GM10266 (cell line): ENCODE measurements around the gene RIPK1.

ENCODE experiments used
- DNase-seq: peaks from one replicate; pipeline ENCODE4 v3.0.0; 2012; ENCODE audit errors: extremely low spot score
- TF ChIP-seq, protein P1 (sequence below): IDR thresholded peaks from 2 replicates; pipeline ENCODE4 v1.5.1; 2012; ENCODE audit warnings: mild to moderate bottlenecking, low read depth; ENCODE audit not compliant: control insufficient read depth, insufficient read depth; ENCODE audit errors: missing control alignments

The RIPK1 gene

DNA sequence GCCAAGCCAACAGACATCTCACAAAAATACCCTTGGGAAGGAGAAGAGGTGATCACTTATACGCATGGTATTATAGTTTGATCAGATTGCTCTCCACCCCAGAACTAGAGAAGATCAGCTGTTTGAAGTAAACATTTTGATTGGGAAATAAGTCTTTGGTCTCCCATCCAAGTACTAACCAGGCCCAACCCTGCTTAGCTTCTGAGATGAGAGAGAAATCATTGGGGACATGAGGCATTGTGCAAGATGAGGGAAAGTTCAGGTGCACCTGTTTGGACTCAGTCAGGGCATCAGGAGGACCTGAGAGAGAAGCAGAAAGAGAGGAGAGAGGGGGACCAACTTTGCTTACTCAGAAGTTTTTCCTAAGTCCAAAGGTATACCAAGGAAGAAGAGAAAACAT, 11.4 kb downstream of the RIPK1 start:
- DNase-seq: no peak
- TF ChIP-seq, protein P1, sequence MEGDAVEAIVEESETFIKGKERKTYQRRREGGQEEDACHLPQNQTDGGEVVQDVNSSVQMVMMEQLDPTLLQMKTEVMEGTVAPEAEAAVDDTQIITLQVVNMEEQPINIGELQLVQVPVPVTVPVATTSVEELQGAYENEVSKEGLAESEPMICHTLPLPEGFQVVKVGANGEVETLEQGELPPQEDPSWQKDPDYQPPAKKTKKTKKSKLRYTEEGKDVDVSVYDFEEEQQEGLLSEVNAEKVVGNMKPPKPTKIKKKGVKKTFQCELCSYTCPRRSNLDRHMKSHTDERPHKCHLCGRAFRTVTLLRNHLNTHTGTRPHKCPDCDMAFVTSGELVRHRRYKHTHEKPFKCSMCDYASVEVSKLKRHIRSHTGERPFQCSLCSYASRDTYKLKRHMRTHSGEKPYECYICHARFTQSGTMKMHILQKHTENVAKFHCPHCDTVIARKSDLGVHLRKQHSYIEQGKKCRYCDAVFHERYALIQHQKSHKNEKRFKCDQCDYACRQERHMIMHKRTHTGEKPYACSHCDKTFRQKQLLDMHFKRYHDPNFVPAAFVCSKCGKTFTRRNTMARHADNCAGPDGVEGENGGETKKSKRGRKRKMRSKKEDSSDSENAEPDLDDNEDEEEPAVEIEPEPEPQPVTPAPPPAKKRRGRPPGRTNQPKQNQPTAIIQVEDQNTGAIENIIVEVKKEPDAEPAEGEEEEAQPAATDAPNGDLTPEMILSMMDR: no peak

DNA sequence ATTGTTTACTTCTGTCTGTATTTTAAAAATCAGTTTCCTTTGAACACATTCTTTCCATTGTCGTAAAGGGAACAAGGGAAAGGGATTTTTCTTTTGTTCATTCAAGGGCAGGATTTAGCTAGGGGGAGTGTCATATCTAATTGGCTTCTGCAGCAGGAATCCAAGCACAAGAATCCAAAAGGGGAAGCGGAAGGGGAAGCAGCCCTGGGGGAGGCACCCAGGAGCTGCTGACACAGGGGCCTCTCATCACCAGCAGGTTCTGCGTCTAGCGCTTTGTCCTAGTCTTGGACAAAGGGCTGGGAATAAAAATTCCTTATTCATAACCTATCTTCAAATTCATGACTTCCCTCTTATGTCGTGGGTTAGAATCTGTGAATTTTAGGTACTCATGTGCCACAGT, 13.7 kb downstream of the RIPK1 start:
- DNase-seq: no peak
- TF ChIP-seq, protein P1: no peak

DNA sequence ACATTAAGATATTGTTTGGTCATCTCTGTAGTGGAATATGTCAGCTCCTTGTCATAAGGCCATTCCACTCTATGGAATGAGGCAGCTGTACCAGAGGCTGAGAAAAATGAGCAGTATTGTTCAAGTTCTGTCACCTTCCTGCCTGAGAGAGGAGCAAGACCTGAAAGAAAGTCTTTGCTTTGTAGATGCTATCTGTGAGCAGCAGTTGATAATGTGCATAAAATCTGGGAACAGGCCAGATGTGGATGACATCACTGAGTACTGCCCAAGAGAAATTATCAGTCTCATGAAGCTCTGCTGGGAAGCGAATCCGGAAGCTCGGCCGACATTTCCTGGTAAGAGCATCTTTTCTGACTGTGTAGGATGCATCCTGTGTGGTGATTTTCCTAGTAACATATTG, 16.8 kb downstream of the RIPK1 start:
- DNase-seq: no peak
- TF ChIP-seq, protein P1: no peak

DNA sequence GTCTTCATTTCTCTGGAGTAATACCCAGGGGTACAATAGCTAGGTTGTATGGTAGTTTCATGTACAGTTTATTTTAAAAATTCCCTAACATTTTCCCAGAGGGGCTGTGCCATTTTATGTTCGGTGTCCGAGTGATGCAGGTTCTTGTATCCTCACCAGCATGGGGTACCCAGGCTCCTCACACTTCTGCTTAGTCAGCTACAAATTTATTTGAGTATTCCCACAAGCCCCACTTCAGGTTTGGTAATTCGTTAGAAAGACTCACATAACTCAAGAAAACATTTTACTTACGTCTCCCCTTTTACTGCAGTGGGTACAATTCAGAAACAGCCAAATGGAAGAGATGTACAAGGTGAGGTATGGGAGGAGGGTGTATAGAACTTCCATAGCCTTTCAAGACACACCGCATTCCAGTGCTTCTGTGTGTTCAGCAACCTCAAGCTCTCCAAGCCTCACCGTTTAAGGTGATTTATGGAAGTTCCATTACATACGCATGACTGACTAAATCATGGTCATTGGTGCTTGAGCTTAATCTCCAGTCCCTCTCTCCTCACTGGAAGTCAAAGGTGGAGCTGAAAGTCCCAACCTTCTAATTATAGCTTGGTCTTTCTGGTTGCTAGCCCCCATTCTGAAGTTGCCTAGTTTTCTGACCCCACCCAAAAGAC, 18.1 kb downstream of the RIPK1 start:
- no peak for DNase-seq
- TF ChIP-seq, protein P1: no peak

DNA sequence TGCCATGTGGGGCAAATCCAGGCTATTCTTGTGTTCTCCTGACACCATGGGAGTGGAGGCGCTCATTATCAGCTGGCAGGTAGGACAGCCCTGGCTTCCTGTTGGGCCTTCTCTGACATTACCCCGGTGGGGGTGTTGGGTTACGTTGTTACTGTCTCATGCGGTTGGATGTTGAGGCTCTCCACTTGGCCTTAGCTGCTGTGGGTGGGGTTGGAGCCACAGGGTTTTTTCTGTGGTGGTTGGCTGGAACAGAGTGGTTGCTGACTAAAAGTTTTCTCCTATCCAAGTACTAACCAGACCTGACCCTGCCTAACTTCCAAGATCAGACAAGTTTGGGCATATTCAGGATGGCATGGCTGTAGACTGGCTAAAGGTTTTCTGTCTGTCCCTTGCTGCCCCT, 20.2 kb downstream of the RIPK1 start:
- no peak for DNase-seq
- TF ChIP-seq, protein P1: no peak

DNA sequence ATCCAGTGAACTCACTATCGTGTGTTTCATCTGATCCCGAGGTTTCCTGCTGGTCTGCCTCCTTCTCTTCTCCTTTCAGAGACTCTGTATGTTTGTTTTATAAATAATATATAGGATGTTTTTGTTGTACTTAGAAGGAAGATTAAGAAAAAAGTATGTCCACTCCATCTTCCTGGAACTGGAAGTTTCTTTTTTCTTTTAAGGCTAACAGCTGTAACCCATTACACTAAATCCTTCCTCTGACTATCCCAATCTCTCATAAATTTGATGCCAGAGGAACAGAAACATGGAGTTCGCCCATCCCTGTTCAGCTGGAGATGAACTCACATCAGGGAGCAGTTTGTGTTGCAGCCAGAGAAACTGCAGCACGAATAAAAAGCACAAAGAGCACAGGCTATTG, 20.7 kb downstream of the RIPK1 start:
- TF ChIP-seq, protein P1: no peak
- no peak for DNase-seq

DNA sequence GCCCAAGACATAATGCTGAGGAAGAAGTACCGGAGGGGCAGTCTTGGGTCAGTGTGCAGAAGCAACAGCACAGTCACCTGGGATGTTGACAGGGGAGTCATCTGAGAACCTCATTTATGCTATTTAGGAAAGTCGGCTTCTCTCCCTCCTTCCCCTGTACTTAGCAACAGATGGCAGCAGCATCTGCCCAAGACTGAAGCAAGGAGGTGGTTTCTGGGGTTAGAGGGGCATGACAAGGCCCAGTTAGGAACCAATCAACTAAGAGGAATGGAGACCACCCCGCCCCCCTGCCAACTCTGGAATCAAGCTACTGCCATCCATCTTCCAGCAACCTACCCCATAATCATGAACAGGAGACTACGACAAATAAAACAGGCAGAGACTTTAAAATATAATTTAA, 21.7 kb downstream of the RIPK1 start:
- TF ChIP-seq, protein P1: no peak
- DNase-seq: no peak
